ENCODE results near the gene MYO15B.

DNA sequence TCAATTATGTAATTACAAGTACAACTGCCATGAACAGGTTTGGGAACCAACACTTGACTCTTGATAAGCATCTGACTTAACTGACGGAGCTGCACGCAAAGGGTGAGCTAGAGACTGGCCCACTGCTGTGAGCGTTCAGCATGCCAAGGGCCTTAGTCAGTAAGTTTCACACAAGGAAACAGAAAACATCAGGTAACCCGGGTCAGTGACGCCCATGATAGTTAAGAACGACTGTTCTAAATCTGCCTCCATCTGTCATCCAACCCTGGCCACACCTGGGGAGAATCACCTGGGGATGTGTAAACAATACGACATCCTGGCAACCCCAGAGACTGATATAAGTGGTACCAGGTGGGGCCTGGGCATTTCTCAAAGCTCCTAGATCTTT, 57.9 kb downstream of the MYO15B start:
- TF ChIP-seq POLR2AphosphoS5 (IDR thresholded peaks at IDR 0.05; ENCODE audit: low read depth, low read length) (no peak), POLR2A (IDR thresholded peaks at IDR 0.05; ENCODE audit: low read depth, low read length) (no peak)
